HFF-Myc (cell line): ENCODE results near the gene ASMT.

Experiments
- DNase-seq: peaks from one replicate; pipeline ENCODE4 v3.0.0-alpha.2; 2011; ENCODE audit warnings: low read depth; ENCODE audit errors: extremely low read depth
- H3K4me3 ChIP-seq: replicated peaks from 2 replicates; pipeline ENCODE4 v1.5.1; 2011; ENCODE audit warnings: low read depth, mild to moderate bottlenecking, control low read depth, low read length
- CTCF ChIP-seq: IDR thresholded peaks from 2 replicates; pipeline ENCODE4 v1.5.1; 2012; ENCODE audit warnings: mild to moderate bottlenecking, low read depth, low read length, control low read depth; ENCODE audit errors: missing control alignments

ASMT gene

GRCh38 chrX:1606496-1606895 is 8.4 kb upstream of the ASMT start:
- no peak for DNase-seq
- no peak overlapping the region for H3K4me3 ChIP-seq
- TF ChIP-seq CTCF = no peak

GRCh38 chrX:1609311-1609710 is 5.5 kb upstream of the ASMT start:
- no peak for DNase-seq
- H3K4me3 ChIP-seq = no peak overlapping the region
- no peak for TF ChIP-seq CTCF

DNA sequence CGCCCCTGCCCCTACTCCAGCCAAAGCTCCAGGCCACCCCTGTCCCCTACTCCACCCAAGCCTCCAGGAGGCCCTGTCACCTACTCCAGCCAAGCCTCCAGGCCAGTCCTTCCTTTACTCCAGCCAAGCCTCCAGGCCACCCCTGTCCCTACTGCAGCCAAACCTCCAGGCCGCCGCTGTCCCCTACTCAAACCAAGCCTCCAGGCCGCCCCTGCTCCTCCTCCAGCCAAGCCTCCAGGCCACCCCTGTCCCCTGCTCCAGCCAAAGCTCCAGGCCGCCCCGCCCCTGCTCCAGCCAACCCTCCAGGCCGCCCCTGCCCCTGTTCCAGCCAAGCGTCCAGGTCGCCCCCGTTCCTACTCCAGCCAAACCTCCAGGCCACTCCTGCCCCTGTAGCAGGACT is 5.1 kb upstream of the ASMT start:
- no peak for TF ChIP-seq CTCF
- no peak overlapping the region for H3K4me3 ChIP-seq
- DNase-seq = no peak

- DNase-seq = no peak
- TF ChIP-seq CTCF = no peak
- H3K4me3 ChIP-seq = no peak overlapping the region
Observed at GRCh38 chrX:1610166-1610565, 4.7 kb upstream of the ASMT start.

DNA sequence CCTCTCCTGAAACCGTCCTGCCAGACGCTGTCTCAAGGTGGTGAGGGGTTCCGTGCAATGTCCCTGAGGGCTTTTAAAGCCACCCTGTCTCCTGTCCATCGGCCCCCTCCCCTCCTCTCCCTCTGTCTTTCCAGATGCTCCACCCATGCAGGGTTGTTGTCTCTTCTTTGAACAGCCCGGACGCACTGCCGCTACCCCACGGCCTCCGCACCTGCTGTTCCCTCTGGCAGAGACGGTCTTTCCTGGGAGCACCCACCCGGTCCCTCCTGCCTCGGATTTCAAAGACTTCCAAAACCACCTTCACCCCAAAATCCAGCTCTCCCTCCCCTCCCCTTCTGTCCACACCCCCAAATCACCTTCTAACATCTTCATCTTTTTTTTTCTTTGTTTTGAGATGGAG is 4.1 kb upstream of the ASMT start:
- H3K4me3 ChIP-seq = no peak overlapping the region
- no peak for TF ChIP-seq CTCF

GRCh38 chrX:1612641-1613286 is 2.1 kb upstream of the ASMT start:
- DNase-seq = no peak
- H3K4me3 ChIP-seq = no peak overlapping the region
- TF ChIP-seq CTCF = no peak

More for the DNA sequence above, 4.1 kb upstream of the ASMT start:
- DNase-seq = no peak

DNA sequence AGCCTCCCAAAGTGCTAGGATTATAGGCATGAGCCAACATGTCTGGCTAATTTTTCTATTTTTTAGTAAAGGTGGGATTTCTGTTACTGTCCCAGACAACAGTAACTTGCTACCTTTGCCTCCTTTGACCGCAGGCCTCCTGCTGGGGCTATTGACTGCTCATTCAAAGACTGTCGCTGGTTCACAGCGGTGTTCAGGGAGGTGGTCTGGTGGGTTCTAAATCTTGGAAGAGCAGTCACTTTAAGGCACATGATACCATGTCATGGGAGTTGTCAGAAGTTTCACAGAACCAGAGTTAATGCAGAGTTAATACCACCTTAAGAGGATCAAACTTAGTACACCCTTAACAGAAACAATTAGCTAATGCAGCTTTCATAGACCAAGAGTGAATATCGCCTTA is 3.8 kb downstream of the ASMT start:
- TF ChIP-seq CTCF = no peak
- DNase-seq = no peak
- H3K4me3 ChIP-seq = no peak overlapping the region
